ENCODE data around the gene OLFM3. TPM values are rescaled to one million over a fixed set of nuclear protein-coding genes. Genes with fewer than 3 reads are reported as not detected.

OLFM3 gene
- total RNA-seq, 1 donor from 2014 or later = 0.23 TPM

GRCh38 chr1:101841824-101842223 lies 154.9 kb downstream of the OLFM3 start:
- Mint-ChIP-seq H3K27ac (ENCODE audit: unreplicated experiment) (no peak overlapping the region), H3K4me3 (no peak overlapping the region), H3K9me3 (no peaks in the 10 kb centered on the region), H3K4me1 (peaks cover 2% of the 10 kb centered on the region), H3K36me3 (ENCODE audit: low read depth) (no peaks in the 10 kb centered on the region), H3K27me3 (ENCODE audit: low read depth) (peaks cover 20% of the 10 kb centered on the region)
- TF ChIP-seq CTCF (conservative IDR thresholded peaks at IDR 0.05) = no peak
- DNase-seq (ENCODE audit: low read depth, low spot score) = no peak

DNA sequence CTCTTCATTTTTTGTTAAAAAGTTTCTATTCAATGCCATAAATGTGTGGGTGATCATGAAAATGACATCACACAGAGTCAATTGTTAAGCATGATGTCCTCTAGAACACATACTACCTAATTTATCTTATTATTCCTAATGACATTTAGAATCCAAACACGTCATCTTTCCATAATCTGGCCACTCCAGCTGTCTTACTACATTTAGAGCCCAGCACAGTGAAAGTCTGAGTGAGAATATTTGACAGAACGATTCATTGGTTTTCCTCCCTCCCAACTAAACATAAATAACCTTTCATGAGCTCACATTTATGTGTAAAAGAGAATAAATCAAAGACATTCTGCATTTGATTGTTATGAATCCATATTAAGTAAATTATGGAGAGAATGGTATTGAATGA lies 160.7 kb downstream of the OLFM3 start:
- Mint-ChIP-seq H3K27me3 (ENCODE audit: low read depth) (no peaks in the 10 kb centered on the region), H3K27ac (ENCODE audit: unreplicated experiment) (no peak overlapping the region), H3K36me3 (ENCODE audit: low read depth) (no peaks in the 10 kb centered on the region), H3K4me3 (no peak overlapping the region), H3K9me3 (no peaks in the 10 kb centered on the region), H3K4me1 (no peaks in the 10 kb centered on the region)
- no peak for DNase-seq (ENCODE audit: low read depth, low spot score)
- no peak for TF ChIP-seq CTCF (conservative IDR thresholded peaks at IDR 0.05)

DNA sequence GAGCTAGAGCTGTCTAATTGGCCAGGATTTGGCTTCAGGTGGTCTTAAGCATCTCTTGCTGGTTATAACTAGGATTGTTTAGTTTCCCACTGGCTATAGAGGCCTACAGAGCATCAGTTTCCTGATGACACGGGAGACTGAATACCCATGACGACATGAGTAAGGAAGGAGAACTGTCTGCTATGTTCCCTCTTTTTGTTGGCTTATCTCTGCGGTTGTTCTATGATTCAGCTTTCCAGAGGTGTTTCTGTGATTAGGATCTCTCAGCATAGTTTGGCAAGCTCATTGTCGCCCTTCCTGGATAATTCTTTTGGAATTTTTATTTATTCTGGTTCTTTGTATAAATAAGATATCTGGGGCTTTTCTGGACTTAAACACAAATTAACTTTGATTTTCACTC lies 163.4 kb downstream of the OLFM3 start:
- H3K9me3 Mint-ChIP-seq = no peaks in the 10 kb centered on the region

GRCh38 chr1:101826416-101826815 lies 170.3 kb downstream of the OLFM3 start:
- Mint-ChIP-seq H3K27me3 (ENCODE audit: low read depth) (no peaks in the 10 kb centered on the region), H3K9me3 (peaks cover 2% of the 10 kb centered on the region), H3K27ac (ENCODE audit: unreplicated experiment) (no peak overlapping the region), H3K4me1 (no peaks in the 10 kb centered on the region), H3K36me3 (ENCODE audit: low read depth) (no peaks in the 10 kb centered on the region), H3K4me3 (no peak overlapping the region)
- no peak for DNase-seq (ENCODE audit: low read depth, low spot score)
- no peak for TF ChIP-seq CTCF (conservative IDR thresholded peaks at IDR 0.05)

More for the DNA sequence above, 163.4 kb downstream of the OLFM3 start:
- Mint-ChIP-seq H3K27me3 (ENCODE audit: low read depth) (no peaks in the 10 kb centered on the region), H3K4me3 (no peak overlapping the region), H3K4me1 (no peaks in the 10 kb centered on the region), H3K36me3 (ENCODE audit: low read depth) (no peaks in the 10 kb centered on the region), H3K27ac (ENCODE audit: unreplicated experiment) (no peak overlapping the region)
- TF ChIP-seq CTCF (conservative IDR thresholded peaks at IDR 0.05) = no peak
- DNase-seq (ENCODE audit: low read depth, low spot score) = no peak

DNA sequence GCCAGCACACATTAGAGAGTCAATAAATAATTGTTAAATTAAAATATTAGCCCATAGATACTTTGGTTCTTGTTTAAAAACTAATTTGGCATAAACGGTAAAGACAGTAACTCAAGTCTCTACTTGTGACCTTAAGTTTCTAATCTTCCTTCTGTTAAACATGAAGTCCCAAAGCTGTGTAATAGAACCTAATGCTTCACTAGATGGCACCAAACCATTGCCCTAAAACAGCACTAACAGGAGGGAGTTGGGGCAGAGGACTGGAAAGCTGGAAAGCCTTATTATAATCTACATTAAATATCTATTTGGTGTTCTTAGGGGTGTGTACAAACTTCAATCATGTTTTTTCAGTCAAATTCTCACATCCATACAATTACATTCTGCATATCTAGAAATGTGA lies 176.7 kb downstream of the OLFM3 start:
- TF ChIP-seq CTCF (conservative IDR thresholded peaks at IDR 0.05) = peak; percentile 78
- Mint-ChIP-seq H3K9me3 (no peaks in the 10 kb centered on the region), H3K27ac (ENCODE audit: unreplicated experiment) (no peak overlapping the region), H3K27me3 (ENCODE audit: low read depth) (no peaks in the 10 kb centered on the region), H3K36me3 (ENCODE audit: low read depth) (no peaks in the 10 kb centered on the region), H3K4me1 (no peaks in the 10 kb centered on the region), H3K4me3 (no peak overlapping the region)
- no peak for DNase-seq (ENCODE audit: low read depth, low spot score)

- Mint-ChIP-seq H3K27me3 (ENCODE audit: low read depth) (no peaks in the 10 kb centered on the region), H3K36me3 (ENCODE audit: low read depth) (no peaks in the 10 kb centered on the region), H3K4me3 (no peak overlapping the region), H3K9me3 (no peaks in the 10 kb centered on the region), H3K4me1 (no peaks in the 10 kb centered on the region), H3K27ac (ENCODE audit: unreplicated experiment) (no peak overlapping the region)
- DNase-seq (ENCODE audit: low read depth, low spot score) = no peak
- no peak for TF ChIP-seq CTCF (conservative IDR thresholded peaks at IDR 0.05)
These were observed 180.5 kb downstream of the OLFM3 start for GRCh38 chr1:101816262-101816661.
